ENCODE results near the gene FSHR. TPM values are rescaled to one million over a fixed set of nuclear protein-coding genes. Genes with fewer than 3 reads are reported as not detected.

FSHR gene
- total RNA-seq, 6 experiments from 2014 or later, result not detected

- Mint-ChIP-seq H3K4me3 (no peak overlapping the region), H3K27ac (no peak overlapping the region), H3K36me3 (ENCODE audit: low read depth) (no peaks in the 10 kb centered on the region), H3K4me1 (ENCODE audit: low read depth) (no peaks in the 10 kb centered on the region), H3K27me3 (ENCODE audit: insufficient read depth) (no peaks in the 10 kb centered on the region), H3K9me3 (peaks cover 18% of the 10 kb centered on the region)
- no peak for TF ChIP-seq CTCF (IDR thresholded peaks at IDR 0.05)
- DNase-seq, result no peak
These were observed 227.0 kb downstream of the FSHR start for GRCh38 chr2:48927355-48927754.

DNA sequence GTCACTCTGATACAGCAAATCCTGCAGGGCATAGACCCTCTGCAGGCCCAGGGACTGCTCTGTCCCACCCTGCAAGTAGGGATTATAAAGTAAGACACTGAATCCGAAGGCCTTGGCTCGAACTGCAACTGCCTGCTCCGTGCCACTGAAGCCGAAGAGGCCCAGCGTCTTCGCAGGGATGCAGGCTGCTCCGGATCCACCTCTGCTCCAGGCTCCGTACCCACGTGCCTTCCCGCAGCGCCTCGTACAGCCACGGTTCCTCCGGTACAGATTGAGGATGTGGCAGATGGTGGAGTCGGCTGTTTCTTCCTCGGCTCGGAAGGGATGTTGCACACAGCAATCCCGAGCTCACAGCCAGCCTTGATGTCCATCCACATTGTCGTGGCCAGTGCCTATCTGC is 238.4 kb downstream of the FSHR start:
- no peaks in the 10 kb centered on the region for H3K27me3 Mint-ChIP-seq (ENCODE audit: insufficient read depth)
- H3K36me3 Mint-ChIP-seq (ENCODE audit: low read depth), result 0 out of 2 replicates have a peak, but pooled peaks cover 4% of the 10 kb centered on the region
- H3K9me3 Mint-ChIP-seq, result peaks cover 24% of the 10 kb centered on the region

GRCh38 chr2:48915227-48915626 is 239.1 kb downstream of the FSHR start:
- H3K27me3 Mint-ChIP-seq (ENCODE audit: insufficient read depth), result no peaks in the 10 kb centered on the region
- 0 out of 2 replicates have a peak, but pooled peaks cover 4% of the 10 kb centered on the region for H3K36me3 Mint-ChIP-seq (ENCODE audit: low read depth)
- H3K27ac Mint-ChIP-seq, result no peak overlapping the region
- no peaks in the 10 kb centered on the region for H3K4me1 Mint-ChIP-seq (ENCODE audit: low read depth)
- no peak for DNase-seq
- no peak overlapping the region for H3K4me3 Mint-ChIP-seq
- TF ChIP-seq CTCF (IDR thresholded peaks at IDR 0.05), result no peak
- peaks cover 24% of the 10 kb centered on the region for H3K9me3 Mint-ChIP-seq

More for the DNA sequence above, 238.4 kb downstream of the FSHR start:
- Mint-ChIP-seq H3K4me1 (ENCODE audit: low read depth) (no peaks in the 10 kb centered on the region), H3K4me3 (no peak overlapping the region), H3K27ac (no peak overlapping the region)
- no peak for TF ChIP-seq CTCF (IDR thresholded peaks at IDR 0.05)
- DNase-seq, result no peak

DNA sequence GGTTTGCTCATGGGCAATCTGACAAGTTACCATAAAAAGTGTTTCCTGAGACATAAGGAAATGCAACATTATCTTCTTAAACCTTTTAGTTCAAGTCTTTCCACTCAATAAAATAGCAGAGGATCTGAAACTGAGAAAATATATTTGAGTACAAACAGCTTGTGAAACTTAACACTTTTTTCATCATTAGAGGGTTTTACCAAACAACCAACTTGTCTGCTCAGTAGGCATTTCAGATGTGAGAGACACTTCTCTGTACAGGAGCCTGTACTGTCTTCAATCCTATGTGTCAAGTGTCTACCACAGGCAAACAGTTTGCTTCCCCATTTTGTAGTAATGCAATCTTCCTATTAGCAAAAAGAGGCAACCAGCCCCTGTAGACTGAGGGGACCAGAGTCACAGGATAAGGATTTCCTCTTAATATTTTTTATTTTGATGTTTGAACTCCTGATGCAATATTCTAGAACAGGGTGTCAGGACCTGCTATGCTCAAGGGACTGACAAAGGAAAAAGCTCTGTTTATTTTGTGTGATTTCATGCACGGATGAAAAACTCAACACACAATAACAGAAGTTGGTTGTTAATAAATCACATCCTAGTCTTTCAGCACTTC is 239.7 kb downstream of the FSHR start:
- Mint-ChIP-seq H3K27me3 (ENCODE audit: insufficient read depth) (no peaks in the 10 kb centered on the region), H3K4me1 (ENCODE audit: low read depth) (no peaks in the 10 kb centered on the region), H3K9me3 (peaks cover 21% of the 10 kb centered on the region), H3K36me3 (ENCODE audit: low read depth) (0 out of 2 replicates have a peak, but pooled peaks cover 4% of the 10 kb centered on the region), H3K4me3 (no peak overlapping the region), H3K27ac (no peak overlapping the region)
- no peak for DNase-seq
- TF ChIP-seq CTCF (IDR thresholded peaks at IDR 0.05), result no peak

Small RNA genes within 50 kb of the gene (microRNA-seq; reads per million reads assigned to microRNA genes)
- not detected for gene MIR548BA

All from HFFc6 (cell line).